PC-9 (cell line): ENCODE measurements around the gene CALHM1.

ENCODE experiments used
- CTCF ChIP-seq: fragments of 200-600 bp; sonication (generic); conservative IDR thresholded peaks from 2 replicates; pipeline ENCODE4 v1.6.1; 2017; ENCODE audit warnings: mixed run types, antibody characterized with exemption, mild to moderate bottlenecking, moderate library complexity
- EZH2 ChIP-seq: fragments of 200-600 bp; sonication (generic); IDR thresholded peaks from 2 replicates; pipeline ENCODE4 v1.8.0; 2017; ENCODE audit warnings: antibody characterized with exemption, low read depth

GRCh38 chr10:103474077-103474476, 15.4 kb upstream of the CALHM1 start:
- no peak for TF ChIP-seq CTCF
- TF ChIP-seq EZH2: no peak
